ENCODE data around the gene DENND1A. TPM values are rescaled to one million over a fixed set of nuclear protein-coding genes. Genes with fewer than 3 reads are reported as not detected.

The DENND1A gene
- polyA plus RNA-seq, 1 experiment: 16.2 TPM

GRCh38 chr9:123408313-123409262 lies 521.3 kb downstream of the DENND1A start:
- no peak overlapping the region for H3K4me3 ChIP-seq (ENCODE audit: low read depth, low read length)
- no peak for DNase-seq (ENCODE audit: low read depth, low spot score)
- no peaks in the 10 kb centered on the region for H3K27me3 ChIP-seq (ENCODE audit: control insufficient read depth, insufficient read depth, low read length)
- no peaks in the 10 kb centered on the region for H3K9me3 ChIP-seq (ENCODE audit: control insufficient read depth, insufficient read depth, low read length)
- ChIA-PET POLR2A (no interaction called here), CTCF (no interaction called here)
- TF ChIP-seq CTCF (IDR thresholded peaks at IDR 0.05; ENCODE audit: low read depth, low read length): no peak
- H3K27ac ChIP-seq (ENCODE audit: low read depth, low read length): no peak overlapping the region

- no peak for DNase-seq (ENCODE audit: low read depth, low spot score)
- no peaks in the 10 kb centered on the region for H3K27me3 ChIP-seq (ENCODE audit: control insufficient read depth, insufficient read depth, low read length)
- POLR2A ChIA-PET: no interaction called here
- H3K4me3 ChIP-seq (ENCODE audit: low read depth, low read length): no peak overlapping the region
- no peak overlapping the region for H3K27ac ChIP-seq (ENCODE audit: low read depth, low read length)
- H3K9me3 ChIP-seq (ENCODE audit: control insufficient read depth, insufficient read depth, low read length): no peaks in the 10 kb centered on the region
- CTCF ChIA-PET: no interaction called here
- no peak for TF ChIP-seq CTCF (IDR thresholded peaks at IDR 0.05; ENCODE audit: low read depth, low read length)
These were observed 522.6 kb downstream of the DENND1A start for GRCh38 chr9:123407217-123407851.

- TF ChIP-seq CTCF (IDR thresholded peaks at IDR 0.05; ENCODE audit: low read depth, low read length): no peak
- ChIA-PET CTCF (interaction anchor here (1.0 kb wide), 1 partner anchor 634 kb away, joined by 4 read pairs; no protein-coding TSS in a partner anchor), POLR2A (no interaction called here)
- no peak for DNase-seq (ENCODE audit: low read depth, low spot score)
- no peak overlapping the region for H3K4me3 ChIP-seq (ENCODE audit: low read depth, low read length)
- H3K27me3 ChIP-seq (ENCODE audit: control insufficient read depth, insufficient read depth, low read length): no peaks in the 10 kb centered on the region
- no peaks in the 10 kb centered on the region for H3K9me3 ChIP-seq (ENCODE audit: control insufficient read depth, insufficient read depth, low read length)
- H3K27ac ChIP-seq (ENCODE audit: low read depth, low read length): no peak overlapping the region
These were observed 523.2 kb downstream of the DENND1A start for GRCh38 chr9:123406691-123407216.

GRCh38 chr9:123406016-123406415 lies 523.9 kb downstream of the DENND1A start:
- no peak for DNase-seq (ENCODE audit: low read depth, low spot score)
- ChIA-PET CTCF (interaction anchor here (1.0 kb wide), 1 partner anchor 635 kb away, joined by 4 read pairs; no protein-coding TSS in a partner anchor), POLR2A (no interaction called here)
- H3K27ac ChIP-seq (ENCODE audit: low read depth, low read length): no peak overlapping the region
- H3K4me3 ChIP-seq (ENCODE audit: low read depth, low read length): no peak overlapping the region
- H3K27me3 ChIP-seq (ENCODE audit: control insufficient read depth, insufficient read depth, low read length): no peaks in the 10 kb centered on the region
- TF ChIP-seq CTCF (IDR thresholded peaks at IDR 0.05; ENCODE audit: low read depth, low read length): no peak
- no peaks in the 10 kb centered on the region for H3K9me3 ChIP-seq (ENCODE audit: control insufficient read depth, insufficient read depth, low read length)
